ENCODE results near the gene GALNT9.

GRCh38 chr12:132213359-132214160, 115.8 kb downstream of the GALNT9 start:
- TF ChIP-seq CTCF (IDR thresholded peaks at IDR 0.05; ENCODE audit: insufficient read depth, low read depth, low read length) (no peak), EZH2 (IDR thresholded peaks at IDR 0.05; ENCODE audit: insufficient read depth, low read length) (no peak)

Data from astrocyte (in vitro differentiated cells and primary cell).